Measurements from ENCODE around the gene APOC4.
A peak's percentile ranks its signal among the peaks of the same experiment; 100 is the strongest.
"Not testable (repeated sequence)": the region's sequence is repeated elsewhere in the genome, so short reads cannot be mapped to it uniquely, and the experiment has no call there.

APOC4 gene

GRCh38 chr19:44914433-44915206, 27.4 kb upstream of the APOC4 start, which contains the start of gene APOC1:
APOC1 (plus strand) TSS chr19:44914608; CDS start chr19:44914892, 284 bp downstream.
- peak; percentile 43 to 54 for DNase-seq (ENCODE audit: low read depth in 2 of 2)

GRCh38 chr19:44924243-44924725, 17.8 kb upstream of the APOC4 start:
- no peak for DNase-seq (ENCODE audit: low read depth in 2 of 2)

- DNase-seq (ENCODE audit: low read depth in 2 of 2): no peak
Observed at GRCh38 chr19:44925114-44925891, 16.7 kb upstream of the APOC4 start.

- DNase-seq (ENCODE audit: low read depth in 2 of 2): not testable (repeated sequence)
Observed at GRCh38 chr19:44926245-44927077, 15.6 kb upstream of the APOC4 start.

GRCh38 chr19:44927746-44928145, 14.3 kb upstream of the APOC4 start:
- DNase-seq (ENCODE audit: low read depth in 2 of 2): no peak

GRCh38 chr19:44930088-44930487, 11.9 kb upstream of the APOC4 start:
- no peak for DNase-seq (ENCODE audit: low read depth in 2 of 2)

- no peak for DNase-seq (ENCODE audit: low read depth in 2 of 2)
Observed at GRCh38 chr19:44931541-44931940, 10.5 kb upstream of the APOC4 start.

- no peak for DNase-seq (ENCODE audit: low read depth in 2 of 2)
Observed at GRCh38 chr19:44939668-44940067, 2.4 kb upstream of the APOC4 start.

GRCh38 chr19:44943801-44944249, 1.8 kb downstream of the APOC4 start:
- DNase-seq (ENCODE audit: low read depth in 2 of 2): no peak

GRCh38 chr19:44947041-44947581, 5.1 kb downstream of the APOC4 start:
- no peak for DNase-seq (ENCODE audit: low read depth in 2 of 2)

- no peak for DNase-seq (ENCODE audit: low read depth in 2 of 2)
Observed at GRCh38 chr19:44948237-44948636, 6.2 kb downstream of the APOC4 start.

- no peak for DNase-seq (ENCODE audit: low read depth in 2 of 2)
Observed at GRCh38 chr19:44948763-44949374, 6.8 kb downstream of the APOC4 start.

- no peak for DNase-seq (ENCODE audit: low read depth in 2 of 2)
Observed at GRCh38 chr19:44949550-44949949, 7.5 kb downstream of the APOC4 start.

- DNase-seq (ENCODE audit: low read depth in 2 of 2): peak in 1 of 2 donors; percentile 42
Observed at GRCh38 chr19:44951179-44952159, 9.4 kb downstream of the APOC4 start.

- DNase-seq (ENCODE audit: low read depth in 2 of 2): no peak
Observed at GRCh38 chr19:44954278-44954648, 12.2 kb downstream of the APOC4 start.

GRCh38 chr19:44954649-44955504, 12.8 kb downstream of the APOC4 start, which contains the start of gene CLPTM1:
CLPTM1 (plus strand) TSS chr19:44955380; CDS start chr19:44955396, 16 bp downstream.
- peak; percentile 92 to 93 for DNase-seq (ENCODE audit: low read depth in 2 of 2)

- no peak for DNase-seq (ENCODE audit: low read depth in 2 of 2)
Observed at GRCh38 chr19:44955505-44956439, 13.7 kb downstream of the APOC4 start.

GRCh38 chr19:44957526-44957925, 15.5 kb downstream of the APOC4 start:
- no peak for DNase-seq (ENCODE audit: low read depth in 2 of 2)

Data from stimulated activated CD8-positive, alpha-beta memory T cell treated with anti-CD3 and anti-CD28 coated beads, Interleukin-15, amount 100 ng/mL, for 4 hours (primary cell).